ENCODE results near the gene HDAC3. TPM values are rescaled to one million over a fixed set of nuclear protein-coding genes. Genes with fewer than 3 reads are reported as not detected.

The HDAC3 gene
- total RNA-seq, 1 donor: 47.8 TPM

DNA sequence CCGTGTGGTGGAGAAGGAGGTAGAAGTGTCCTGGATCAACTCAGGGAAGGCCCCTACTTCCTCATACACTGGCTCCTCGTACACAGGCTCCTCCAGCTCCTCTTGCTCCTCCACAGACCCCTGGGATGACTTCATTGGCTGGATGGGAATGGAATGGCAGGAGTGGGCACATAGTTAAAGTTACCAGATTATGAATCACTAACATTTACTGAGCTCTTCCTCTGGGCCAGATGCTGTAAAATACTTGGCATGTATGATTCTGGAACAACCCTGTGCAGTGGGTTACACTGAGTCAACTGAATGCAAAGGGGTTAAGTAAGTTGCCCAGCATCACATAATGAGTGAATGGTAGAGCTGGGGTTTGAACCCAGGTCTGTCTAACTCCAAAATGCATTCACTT lies 17.6 kb upstream of the HDAC3 start:
- no peaks in the 10 kb centered on the region for H3K27me3 ChIP-seq (ENCODE audit: insufficient read depth, low read length)
- DNase-seq (ENCODE audit: insufficient read length, low spot score, missing footprints): peak; percentile 99
- H3K4me2 ChIP-seq (ENCODE audit: insufficient read depth, low read length): peak overlapping the region; percentile 34
- H3K4me3 ChIP-seq (ENCODE audit: insufficient read depth, low read length): no peak overlapping the region
- H3K36me3 ChIP-seq (ENCODE audit: insufficient read depth, low read length): no peaks in the 10 kb centered on the region
- H3K9me3 ChIP-seq (ENCODE audit: low read depth, low read length): no peaks in the 10 kb centered on the region
- peaks cover 34% of the 10 kb centered on the region for H3K4me1 ChIP-seq (ENCODE audit: insufficient read depth, low read length)
- peaks cover 12% of the 10 kb centered on the region for H3K79me2 ChIP-seq (ENCODE audit: insufficient read depth, low read length)
- TF ChIP-seq, protein P1, sequence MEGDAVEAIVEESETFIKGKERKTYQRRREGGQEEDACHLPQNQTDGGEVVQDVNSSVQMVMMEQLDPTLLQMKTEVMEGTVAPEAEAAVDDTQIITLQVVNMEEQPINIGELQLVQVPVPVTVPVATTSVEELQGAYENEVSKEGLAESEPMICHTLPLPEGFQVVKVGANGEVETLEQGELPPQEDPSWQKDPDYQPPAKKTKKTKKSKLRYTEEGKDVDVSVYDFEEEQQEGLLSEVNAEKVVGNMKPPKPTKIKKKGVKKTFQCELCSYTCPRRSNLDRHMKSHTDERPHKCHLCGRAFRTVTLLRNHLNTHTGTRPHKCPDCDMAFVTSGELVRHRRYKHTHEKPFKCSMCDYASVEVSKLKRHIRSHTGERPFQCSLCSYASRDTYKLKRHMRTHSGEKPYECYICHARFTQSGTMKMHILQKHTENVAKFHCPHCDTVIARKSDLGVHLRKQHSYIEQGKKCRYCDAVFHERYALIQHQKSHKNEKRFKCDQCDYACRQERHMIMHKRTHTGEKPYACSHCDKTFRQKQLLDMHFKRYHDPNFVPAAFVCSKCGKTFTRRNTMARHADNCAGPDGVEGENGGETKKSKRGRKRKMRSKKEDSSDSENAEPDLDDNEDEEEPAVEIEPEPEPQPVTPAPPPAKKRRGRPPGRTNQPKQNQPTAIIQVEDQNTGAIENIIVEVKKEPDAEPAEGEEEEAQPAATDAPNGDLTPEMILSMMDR (IDR thresholded peaks at IDR 0.05; ENCODE audit: extremely low read depth, low read depth, low read length): no peak
- H2AFZ ChIP-seq (ENCODE audit: low read length): no peak overlapping the region
- no peaks in the 10 kb centered on the region for H4K20me1 ChIP-seq (ENCODE audit: insufficient read depth, low read length)
- peak overlapping the region; percentile 72 for H3K27ac ChIP-seq (ENCODE audit: low read depth, low read length)

DNA sequence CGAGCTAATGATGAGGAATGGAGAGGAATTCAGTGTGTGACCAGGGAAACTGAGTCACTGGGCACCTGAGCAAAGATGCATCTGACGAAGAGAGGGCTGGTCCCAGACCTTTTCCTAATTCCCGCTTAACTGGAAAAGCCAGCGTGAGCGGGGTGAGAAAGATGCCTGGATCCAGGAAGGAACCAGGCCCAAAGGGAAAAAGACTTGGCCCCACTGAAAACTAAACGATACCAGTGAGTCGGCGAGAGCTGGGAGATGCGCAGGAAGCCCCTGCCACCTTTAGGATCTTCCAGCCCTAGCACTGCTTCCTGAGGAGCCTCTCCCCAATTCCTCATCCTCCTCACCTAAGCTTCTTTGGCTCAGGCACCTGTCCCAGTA lies 15.1 kb upstream of the HDAC3 start:
- Histone ChIP-seq H3K4me3 (ENCODE audit: insufficient read depth, low read length) (peak overlapping the region; percentile 84), H3K79me2 (ENCODE audit: insufficient read depth, low read length) (peaks cover 12% of the 10 kb centered on the region), H3K9me3 (ENCODE audit: low read depth, low read length) (no peaks in the 10 kb centered on the region), H4K20me1 (ENCODE audit: insufficient read depth, low read length) (peaks cover 2% of the 10 kb centered on the region), H3K4me2 (ENCODE audit: insufficient read depth, low read length) (peak overlapping the region; percentile 95), H3K4me1 (ENCODE audit: insufficient read depth, low read length) (peaks cover 19% of the 10 kb centered on the region), H2AFZ (ENCODE audit: low read length) (peak overlapping the region; percentile 39), H3K27ac (ENCODE audit: low read depth, low read length) (no peak overlapping the region), H3K36me3 (ENCODE audit: insufficient read depth, low read length) (peaks cover 19% of the 10 kb centered on the region), H3K27me3 (ENCODE audit: insufficient read depth, low read length) (no peaks in the 10 kb centered on the region)
- TF ChIP-seq, protein P1 (IDR thresholded peaks at IDR 0.05; ENCODE audit: extremely low read depth, low read depth, low read length): no peak
- peak; percentile 44 for DNase-seq (ENCODE audit: insufficient read length, low spot score, missing footprints)

DNA sequence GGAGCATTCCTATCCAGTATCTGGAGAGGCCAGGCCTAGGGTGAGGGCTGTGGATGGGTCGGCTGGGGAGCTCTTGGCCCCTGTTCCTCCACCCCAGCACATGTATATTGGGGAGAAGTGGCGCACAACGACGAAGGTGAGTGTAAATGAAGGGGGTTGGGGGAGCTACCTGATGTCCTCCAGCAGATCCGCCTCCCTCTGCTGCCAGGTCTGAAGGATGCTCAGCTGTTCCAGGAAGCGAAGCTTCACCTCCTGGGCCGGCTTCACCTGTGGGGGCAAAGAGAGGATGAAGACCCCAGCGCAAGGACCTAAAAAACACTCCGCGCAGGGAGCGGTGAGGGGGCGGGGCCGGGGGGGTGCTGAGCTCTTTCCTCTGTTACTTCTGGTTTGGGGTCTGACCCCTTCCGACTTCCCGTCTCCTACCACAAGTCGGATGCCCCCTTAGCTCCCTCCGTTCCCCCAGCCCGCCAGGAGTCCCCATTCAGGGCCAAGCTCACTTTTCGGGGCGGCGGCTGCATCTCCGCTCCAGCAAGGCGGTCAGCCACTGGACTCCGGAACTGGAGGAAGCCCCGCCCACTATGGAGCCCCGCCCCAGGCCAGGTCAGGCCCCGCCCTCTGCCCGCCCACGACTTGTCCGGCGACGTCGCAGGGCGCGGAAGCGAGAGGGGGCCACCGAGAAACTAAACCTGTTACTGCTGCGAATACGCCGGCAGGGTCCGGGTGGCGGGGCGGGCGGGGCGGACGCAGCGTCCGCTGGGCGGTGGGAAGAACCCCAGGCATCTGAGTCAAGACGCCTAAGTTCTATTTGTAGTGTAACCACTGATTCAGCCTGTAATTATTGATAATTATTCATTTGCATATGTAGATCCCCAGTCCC lies 14.4 kb upstream of the HDAC3 start, which contains the start of gene FCHSD1:
FCHSD1 (minus strand) TSS at position 568 of the 877 bp plus-strand sequence; CDS start at position 518, 50 bp downstream.
- Histone ChIP-seq H4K20me1 (ENCODE audit: insufficient read depth, low read length) (peaks cover 6% of the 10 kb centered on the region), H3K4me2 (ENCODE audit: insufficient read depth, low read length) (peak within 1 kb of the TSS; percentile 95), H3K9me3 (ENCODE audit: low read depth, low read length) (no peaks in the 10 kb centered on the region), H3K27ac (ENCODE audit: low read depth, low read length) (peak within 1 kb of the TSS; percentile 43), H3K4me3 (ENCODE audit: insufficient read depth, low read length) (peak within 1 kb of the TSS; percentile 84), H3K36me3 (ENCODE audit: insufficient read depth, low read length) (peaks cover 25% of the 10 kb centered on the region), H2AFZ (ENCODE audit: low read length) (peak within 1 kb of the TSS; percentile 93), H3K79me2 (ENCODE audit: insufficient read depth, low read length) (peaks cover 12% of the 10 kb centered on the region), H3K4me1 (ENCODE audit: insufficient read depth, low read length) (peaks cover 19% of the 10 kb centered on the region), H3K27me3 (ENCODE audit: insufficient read depth, low read length) (no peaks in the 10 kb centered on the region)
- DNase-seq (ENCODE audit: insufficient read length, low spot score, missing footprints): peak; percentile 99
- TF ChIP-seq, protein P1 (IDR thresholded peaks at IDR 0.05; ENCODE audit: extremely low read depth, low read depth, low read length): no peak

DNA sequence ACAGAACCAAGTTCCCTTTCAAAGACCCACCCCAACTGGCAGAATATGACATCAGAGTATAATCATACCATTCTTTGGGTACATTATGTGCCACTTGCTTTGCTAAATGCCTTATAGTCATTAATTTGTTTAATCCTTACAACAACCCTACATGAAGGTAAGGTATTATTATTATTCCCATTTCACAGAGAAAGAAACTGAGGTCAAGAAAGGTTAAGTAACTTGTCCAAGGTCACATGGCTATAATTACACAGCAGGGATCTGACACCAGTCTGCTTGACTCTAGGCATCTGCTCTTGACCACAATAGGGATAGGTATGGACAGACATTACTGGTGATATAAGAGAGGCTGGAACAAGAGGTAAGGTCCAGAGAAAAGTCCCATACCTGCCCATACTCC lies 13.3 kb upstream of the HDAC3 start:
- Histone ChIP-seq H4K20me1 (ENCODE audit: insufficient read depth, low read length) (peaks cover 6% of the 10 kb centered on the region), H3K27me3 (ENCODE audit: insufficient read depth, low read length) (no peaks in the 10 kb centered on the region), H3K9me3 (ENCODE audit: low read depth, low read length) (no peaks in the 10 kb centered on the region), H2AFZ (ENCODE audit: low read length) (no peak overlapping the region), H3K36me3 (ENCODE audit: insufficient read depth, low read length) (peaks cover 36% of the 10 kb centered on the region), H3K4me2 (ENCODE audit: insufficient read depth, low read length) (peak overlapping the region; percentile 95), H3K27ac (ENCODE audit: low read depth, low read length) (no peak overlapping the region), H3K4me3 (ENCODE audit: insufficient read depth, low read length) (no peak overlapping the region), H3K79me2 (ENCODE audit: insufficient read depth, low read length) (peaks cover 12% of the 10 kb centered on the region), H3K4me1 (ENCODE audit: insufficient read depth, low read length) (peaks cover 19% of the 10 kb centered on the region)
- DNase-seq (ENCODE audit: insufficient read length, low spot score, missing footprints): no peak
- TF ChIP-seq, protein P1 (IDR thresholded peaks at IDR 0.05; ENCODE audit: extremely low read depth, low read depth, low read length): no peak
